Measurements from ENCODE around the gene DNMT3A.

Gene DNMT3A

DNA sequence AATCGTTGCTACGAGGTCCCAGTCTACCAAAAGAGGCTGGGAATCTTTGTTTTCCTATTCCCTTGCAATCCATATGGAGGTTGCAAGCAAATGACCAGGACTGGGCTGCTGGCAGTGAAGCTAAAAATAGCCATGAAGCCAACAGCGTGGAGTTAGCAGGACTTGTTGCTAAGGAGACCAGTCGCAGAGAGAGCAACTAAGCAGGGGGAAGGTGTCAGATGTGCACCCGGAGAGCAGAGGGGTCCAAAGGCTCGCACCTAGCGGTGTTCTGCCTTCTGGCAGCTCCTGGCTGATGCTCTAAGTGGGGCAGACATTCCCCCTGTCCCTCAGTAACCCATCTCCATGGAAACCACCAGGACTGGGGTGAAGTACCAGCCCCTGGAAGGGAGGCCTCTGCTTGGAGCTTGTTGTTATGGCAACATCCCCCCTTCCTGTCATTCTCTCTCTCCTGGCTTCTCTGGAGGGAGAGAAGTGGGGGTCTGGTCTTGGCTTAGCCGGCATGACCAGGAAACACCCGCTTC, 84.6 kb downstream of the DNMT3A start:
- DNase-seq (ENCODE audit: low read depth in 3 of 3) = no peak

DNA sequence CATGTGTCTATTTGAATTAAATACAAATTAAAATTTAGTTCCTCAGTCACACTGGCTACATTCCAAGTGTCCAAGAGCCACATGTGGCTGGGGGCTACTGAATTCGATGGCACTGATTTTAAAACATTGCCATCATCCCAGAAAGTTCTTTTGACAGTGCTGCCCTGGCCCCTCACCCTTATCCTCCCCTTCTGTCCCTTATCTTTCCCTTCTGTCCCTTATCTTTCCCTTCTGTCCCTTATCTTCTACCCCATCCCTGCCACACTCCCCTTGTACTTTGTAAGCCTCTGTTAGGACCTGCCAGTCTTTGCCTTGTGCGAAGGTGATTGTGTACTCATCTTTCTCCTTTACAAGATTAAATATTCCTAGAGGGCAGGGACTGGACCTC, 85.2 kb downstream of the DNMT3A start:
- DNase-seq (ENCODE audit: low read depth in 3 of 3) = no peak

- DNase-seq (ENCODE audit: low read depth in 3 of 3) = no peak
These were observed 85.8 kb downstream of the DNMT3A start for GRCh38 chr2:25255745-25256487.

GRCh38 chr2:25254961-25255360, 86.8 kb downstream of the DNMT3A start:
- no peak for DNase-seq (ENCODE audit: low read depth in 3 of 3)

GRCh38 chr2:25253153-25253626, 88.5 kb downstream of the DNMT3A start:
- no peak for DNase-seq (ENCODE audit: low read depth in 3 of 3)

DNA sequence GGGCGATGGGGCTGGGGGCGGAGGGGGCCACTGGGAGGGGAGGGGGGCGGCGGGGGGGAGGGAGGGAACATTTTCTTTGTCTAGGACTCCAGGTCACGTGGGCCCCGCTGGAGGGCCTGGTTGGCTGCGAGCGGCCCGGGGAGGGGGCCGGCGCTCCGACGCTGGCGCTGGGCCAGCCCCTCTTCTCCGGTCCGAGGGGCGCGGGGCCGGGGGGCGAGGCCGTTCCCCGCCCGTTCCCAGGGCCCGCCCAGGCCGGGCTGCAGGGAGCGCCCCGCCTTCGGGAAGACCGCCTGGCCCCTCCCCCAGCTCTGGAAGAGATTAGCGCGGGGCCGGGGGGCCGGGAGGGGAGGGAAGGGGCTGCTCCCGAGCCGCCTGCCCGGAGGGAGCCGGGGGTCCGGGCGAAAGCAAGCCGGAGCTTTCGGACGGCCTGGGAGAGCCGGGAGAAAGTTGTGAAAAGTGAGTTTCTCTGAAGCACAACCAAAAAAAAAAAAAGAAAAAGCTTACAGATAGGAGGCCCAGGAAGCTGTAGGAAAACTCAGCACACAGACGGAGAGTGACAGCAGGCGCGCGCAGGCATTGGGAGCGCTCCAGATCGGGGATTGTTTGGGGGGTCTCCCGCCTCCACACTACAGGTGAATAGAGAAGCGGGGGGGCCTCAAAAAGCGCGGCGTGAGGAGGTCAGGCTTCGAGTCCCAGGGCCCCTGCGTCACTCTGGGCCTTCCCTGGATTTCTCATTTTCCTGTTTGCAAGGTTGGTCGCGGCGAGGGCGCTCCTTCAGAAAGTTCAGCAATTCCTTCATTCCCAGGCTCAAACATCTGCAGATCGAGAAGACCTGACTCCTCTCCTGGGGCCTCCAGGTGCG, 89.2 kb downstream of the DNMT3A start:
- peak in 2 of 3 experiments; percentile 45 to 57 for DNase-seq (ENCODE audit: low read depth in 3 of 3)

DNA sequence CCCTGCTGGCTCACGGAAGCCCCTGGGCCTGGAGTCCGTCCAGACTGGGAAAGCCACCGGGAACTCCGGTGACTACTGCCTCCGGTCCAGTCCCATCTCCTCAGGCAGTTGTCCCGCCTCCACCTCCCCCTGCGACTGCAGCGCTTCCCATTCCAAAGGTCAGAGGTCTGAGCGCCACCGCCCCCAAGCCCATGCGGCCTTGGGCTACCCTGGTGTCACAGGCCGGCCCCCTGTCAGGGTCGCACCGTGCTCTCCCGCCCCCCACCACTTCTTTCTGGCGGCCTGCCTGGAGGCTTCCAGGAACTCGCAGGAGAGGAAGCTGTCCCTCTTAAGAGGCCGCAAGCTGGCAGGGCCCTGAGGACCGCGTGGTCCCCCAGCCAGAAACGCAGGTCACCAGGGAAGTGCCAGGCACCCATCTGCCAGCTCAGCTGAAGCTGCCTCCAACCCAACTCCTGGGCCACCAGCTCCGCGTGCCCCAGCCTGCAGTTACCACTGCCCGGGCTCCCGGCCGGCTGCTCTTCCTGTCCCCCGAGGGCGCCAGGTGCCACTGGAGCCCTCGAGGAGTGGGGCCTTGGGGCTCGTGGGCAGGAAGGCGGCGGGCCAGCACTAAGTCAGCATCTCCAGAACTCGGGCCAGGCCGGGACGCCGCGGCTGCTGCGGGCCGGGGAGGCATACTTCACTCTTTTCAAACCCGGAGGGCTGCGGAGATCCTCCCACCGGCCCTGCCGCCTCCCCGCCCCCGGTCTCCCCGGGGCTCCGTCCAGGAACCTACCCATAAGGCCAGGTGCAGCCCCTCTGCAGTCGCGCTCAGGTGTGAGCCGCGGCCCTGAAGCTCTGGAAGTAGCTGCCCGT, 90.1 kb downstream of the DNMT3A start:
- peak in 1 of 3 experiments; percentile 45 for DNase-seq (ENCODE audit: low read depth in 3 of 3)

DNA sequence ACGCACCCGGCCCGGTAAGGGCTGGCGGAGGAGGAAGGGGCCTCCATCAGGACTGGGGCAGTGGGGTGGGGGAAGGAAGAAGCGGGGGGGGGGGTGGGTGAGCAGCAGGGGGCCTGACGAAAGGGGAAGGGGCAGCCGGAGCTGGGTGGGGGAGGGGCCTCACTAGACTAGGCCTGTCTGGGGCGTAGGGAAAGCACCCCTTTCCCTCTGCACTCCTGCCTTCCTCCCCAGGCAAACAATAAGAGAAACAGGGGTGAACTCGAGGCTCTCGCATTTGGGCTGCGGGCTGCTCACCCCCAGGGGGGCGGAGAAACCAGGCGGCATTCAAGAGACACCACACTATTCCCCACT, 90.7 kb downstream of the DNMT3A start:
- peak in 1 of 3 experiments; percentile 28 for DNase-seq (ENCODE audit: low read depth in 3 of 3)

DNA sequence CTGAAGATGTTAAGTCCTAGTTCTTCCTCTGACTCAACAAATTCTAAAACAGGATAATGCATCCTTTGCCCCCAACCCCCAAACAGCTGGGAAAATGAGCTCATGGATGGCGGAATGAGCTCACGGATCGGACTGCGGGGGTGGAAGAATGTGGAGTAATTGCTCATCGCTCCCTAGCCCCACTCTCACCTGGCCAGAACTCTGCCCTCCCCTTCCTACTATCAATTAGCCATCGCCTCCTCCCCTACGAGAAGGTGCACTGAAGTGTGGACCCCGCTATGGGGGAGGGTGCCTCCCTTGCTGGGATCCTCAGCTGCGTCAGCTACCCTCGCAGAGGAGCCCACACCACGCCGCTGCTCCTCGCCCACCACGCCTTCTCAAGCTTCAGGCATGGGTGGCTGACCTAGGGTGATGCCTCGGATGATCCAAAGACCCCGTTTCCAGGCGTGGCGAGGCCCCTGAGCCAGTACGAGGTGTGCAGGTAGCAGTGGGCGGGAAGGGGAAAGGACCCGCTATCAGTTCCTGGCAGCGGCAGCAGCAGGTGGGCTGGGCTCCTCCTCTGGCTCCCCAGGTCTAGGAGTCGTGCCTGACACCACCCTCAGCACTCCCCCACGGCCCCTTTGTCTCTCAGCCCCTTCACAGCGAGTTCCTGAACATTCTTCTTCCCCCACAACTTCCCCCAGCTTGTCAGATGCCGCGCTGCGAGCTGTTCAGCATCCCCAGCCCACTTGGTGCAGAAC, 91.2 kb downstream of the DNMT3A start:
- no peak for DNase-seq (ENCODE audit: low read depth in 3 of 3)

GRCh38 chr2:25249785-25250184, 91.9 kb downstream of the DNMT3A start:
- no peak for DNase-seq (ENCODE audit: low read depth in 3 of 3)

DNA sequence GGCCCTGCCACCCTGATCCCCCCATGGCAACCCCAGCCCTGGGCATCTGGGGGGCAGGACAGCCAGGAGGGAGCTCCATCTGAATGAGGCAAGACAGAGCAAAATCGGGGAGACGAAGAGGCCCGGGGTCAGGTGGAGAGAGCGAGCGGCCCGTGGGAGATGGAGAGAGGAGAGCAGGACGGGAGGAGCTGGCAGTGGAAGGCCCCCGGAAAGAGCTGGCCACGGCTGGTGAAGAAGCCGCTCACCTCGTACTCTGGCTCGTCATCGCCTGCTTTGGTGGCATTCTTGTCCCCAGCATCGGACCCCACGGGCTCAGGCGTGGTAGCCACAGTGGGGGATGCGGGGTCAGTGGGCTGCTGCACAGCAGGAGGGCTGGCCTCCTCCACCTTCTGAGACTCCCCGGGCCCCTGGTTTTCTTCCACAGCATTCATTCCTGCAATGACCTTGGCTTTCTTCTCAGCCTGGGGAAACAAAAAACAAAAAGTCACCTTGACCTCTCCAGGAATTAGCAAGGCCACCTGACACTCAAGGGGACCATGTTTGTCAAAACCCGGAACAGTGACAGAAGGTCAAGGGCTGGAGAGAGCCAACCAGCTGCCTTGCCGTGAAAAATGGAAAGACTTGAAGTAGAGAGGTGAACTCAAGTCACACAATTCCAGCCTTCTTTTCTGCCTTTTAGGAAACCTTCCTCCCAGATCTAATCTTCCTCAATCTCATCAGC, 93.8 kb downstream of the DNMT3A start:
- DNase-seq (ENCODE audit: low read depth in 3 of 3) = no peak

GRCh38 chr2:25246558-25247290, 95.0 kb downstream of the DNMT3A start:
- no peak for DNase-seq (ENCODE audit: low read depth in 3 of 3)

- no peak for DNase-seq (ENCODE audit: low read depth in 3 of 3)
These were observed 95.7 kb downstream of the DNMT3A start for GRCh38 chr2:25246001-25246400.

DNA sequence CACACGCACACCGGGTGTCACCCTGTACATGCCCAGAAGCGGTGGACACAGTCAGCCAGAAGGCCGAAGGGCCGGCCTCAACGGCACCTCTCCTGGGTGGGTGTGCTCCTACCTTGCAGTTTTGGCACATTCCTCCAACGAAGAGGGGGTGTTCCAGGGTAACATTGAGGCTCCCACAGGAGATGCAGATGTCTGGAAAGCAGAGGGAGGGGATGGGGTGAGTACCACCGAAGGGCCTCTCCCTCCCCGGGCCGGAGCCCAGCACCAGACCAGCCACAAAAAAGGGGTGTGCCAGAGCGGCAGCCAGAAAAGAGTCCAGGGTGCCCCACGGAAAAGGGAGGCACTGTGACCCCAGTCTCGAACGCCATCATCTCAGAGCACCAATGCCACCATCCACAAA, 96.6 kb downstream of the DNMT3A start:
- no peak for DNase-seq (ENCODE audit: low read depth in 3 of 3)

- DNase-seq (ENCODE audit: low read depth in 3 of 3) = no peak
These were observed 97.7 kb downstream of the DNMT3A start for GRCh38 chr2:25243995-25244394.

- DNase-seq (ENCODE audit: low read depth in 3 of 3) = no peak
These were observed 100.3 kb downstream of the DNMT3A start for GRCh38 chr2:25241452-25241851.

DNA sequence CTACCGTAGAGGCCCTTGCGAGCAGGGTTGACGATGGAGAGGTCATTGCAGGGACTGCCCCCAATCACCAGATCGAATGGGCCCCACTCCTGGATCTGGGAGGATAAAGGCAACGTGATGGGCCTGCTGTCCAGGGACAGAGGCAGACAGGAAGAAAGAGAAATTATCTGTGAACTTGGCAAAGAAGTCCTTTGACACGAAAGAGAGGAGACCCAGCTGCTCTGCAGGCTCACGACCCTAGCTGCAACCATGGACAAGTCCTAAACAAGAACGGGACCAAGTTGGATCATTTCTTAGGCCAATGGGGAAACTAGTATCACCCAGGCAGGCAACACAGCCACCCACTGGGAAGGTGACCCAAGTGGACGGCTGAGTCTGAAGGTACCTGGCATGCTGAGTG, 101.1 kb downstream of the DNMT3A start:
- DNase-seq (ENCODE audit: low read depth in 3 of 3) = no peak

GRCh38 chr2:25238920-25239319, 102.8 kb downstream of the DNMT3A start:
- no peak for DNase-seq (ENCODE audit: low read depth in 3 of 3)

DNA sequence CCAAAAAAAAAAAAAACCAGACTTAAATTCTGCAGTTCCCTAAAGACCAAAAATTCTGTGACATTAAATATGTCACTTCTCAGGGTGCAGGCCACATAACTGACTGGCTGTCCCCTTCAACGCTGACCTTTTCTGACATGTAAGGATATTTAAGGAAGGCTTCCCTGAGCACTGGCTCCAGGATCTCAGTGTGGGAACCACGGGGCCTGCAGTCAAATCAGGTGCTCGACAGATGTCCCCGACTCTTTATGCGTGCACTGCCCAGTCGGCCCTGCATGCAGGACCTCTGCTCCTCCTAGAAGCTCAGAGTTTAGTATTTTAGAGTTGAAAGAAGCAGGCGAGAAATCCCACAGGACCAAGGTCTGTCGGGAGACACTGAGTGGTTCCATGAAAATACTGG, 104.0 kb downstream of the DNMT3A start:
- DNase-seq (ENCODE audit: low read depth in 3 of 3) = no peak

DNA sequence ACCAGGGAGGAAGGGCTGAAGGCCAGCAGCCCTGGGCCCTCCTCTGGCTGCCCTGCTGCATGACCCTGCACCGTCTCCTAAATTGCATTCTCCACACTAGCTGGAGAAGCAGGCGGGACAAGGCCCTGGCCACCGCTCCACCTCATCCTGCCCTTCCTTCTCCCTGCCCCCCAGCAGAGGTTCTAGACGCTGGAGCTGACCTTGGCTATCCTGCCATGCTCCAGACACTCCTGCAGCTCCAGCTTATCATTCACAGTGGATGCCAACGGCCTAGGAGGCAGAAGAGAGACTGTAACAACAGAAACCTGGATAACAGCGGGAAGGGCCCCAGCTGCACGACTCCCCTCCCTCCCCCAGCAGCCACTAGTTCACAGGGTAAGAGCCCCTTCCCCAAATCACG, 105.0 kb downstream of the DNMT3A start:
- no peak for DNase-seq (ENCODE audit: low read depth in 3 of 3)

Data from stimulated activated CD4-positive, alpha-beta T cell treated with anti-CD3 and anti-CD28 coated beads, TNF-alpha, amount 100 ng/mL, for 24 hours (primary cell).